Measurements from ENCODE around the gene VPS16. TPM values are rescaled to one million over a fixed set of nuclear protein-coding genes. Genes with fewer than 3 reads are reported as not detected.

VPS16 gene
- total and polyA plus RNA-seq, 2 of the 13 experiments (the other 11 are each of a cell fraction or from before 2014, with no cell fraction given) = 34.2 to 35.4 TPM

DNA sequence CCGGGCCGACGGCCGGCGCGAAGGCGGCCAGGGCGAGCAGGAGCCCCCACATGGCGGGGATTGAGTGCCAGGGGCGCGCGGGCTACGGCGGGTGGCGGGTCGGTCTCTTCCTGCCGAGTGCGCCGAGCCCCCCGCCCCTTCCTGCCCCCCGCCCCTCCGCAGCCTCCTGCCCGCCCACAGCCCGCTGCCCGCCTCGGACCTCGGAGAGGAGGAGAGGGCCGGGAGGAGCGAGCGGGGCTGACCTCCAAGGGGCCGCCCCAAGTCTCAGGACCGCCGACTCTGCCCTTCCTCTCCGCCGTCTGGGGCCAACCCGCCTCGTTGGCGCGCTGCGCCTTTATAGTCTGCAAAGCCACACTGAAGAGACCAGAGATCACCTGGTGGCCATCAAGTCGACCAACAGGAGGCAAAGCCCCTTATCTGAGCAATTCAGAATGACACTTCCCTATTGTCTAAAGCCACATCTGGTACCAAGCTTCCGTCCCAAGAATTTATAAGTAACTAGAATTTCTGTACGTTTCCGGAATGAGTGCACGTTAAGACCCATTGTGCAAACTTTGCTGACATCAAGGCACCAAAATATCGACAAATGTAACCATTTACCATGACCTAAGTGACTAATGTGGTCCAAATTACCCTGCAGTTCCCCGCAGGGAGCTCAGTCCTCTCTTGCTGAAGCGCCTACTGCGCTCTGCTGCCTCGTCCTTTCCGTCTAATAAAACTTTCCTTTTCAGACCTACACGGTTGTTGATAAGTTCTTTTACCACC lies 39.8 kb upstream of the VPS16 start, which contains the start of gene CPXM1 (continued):
- TF ChIP-seq, protein P1, sequence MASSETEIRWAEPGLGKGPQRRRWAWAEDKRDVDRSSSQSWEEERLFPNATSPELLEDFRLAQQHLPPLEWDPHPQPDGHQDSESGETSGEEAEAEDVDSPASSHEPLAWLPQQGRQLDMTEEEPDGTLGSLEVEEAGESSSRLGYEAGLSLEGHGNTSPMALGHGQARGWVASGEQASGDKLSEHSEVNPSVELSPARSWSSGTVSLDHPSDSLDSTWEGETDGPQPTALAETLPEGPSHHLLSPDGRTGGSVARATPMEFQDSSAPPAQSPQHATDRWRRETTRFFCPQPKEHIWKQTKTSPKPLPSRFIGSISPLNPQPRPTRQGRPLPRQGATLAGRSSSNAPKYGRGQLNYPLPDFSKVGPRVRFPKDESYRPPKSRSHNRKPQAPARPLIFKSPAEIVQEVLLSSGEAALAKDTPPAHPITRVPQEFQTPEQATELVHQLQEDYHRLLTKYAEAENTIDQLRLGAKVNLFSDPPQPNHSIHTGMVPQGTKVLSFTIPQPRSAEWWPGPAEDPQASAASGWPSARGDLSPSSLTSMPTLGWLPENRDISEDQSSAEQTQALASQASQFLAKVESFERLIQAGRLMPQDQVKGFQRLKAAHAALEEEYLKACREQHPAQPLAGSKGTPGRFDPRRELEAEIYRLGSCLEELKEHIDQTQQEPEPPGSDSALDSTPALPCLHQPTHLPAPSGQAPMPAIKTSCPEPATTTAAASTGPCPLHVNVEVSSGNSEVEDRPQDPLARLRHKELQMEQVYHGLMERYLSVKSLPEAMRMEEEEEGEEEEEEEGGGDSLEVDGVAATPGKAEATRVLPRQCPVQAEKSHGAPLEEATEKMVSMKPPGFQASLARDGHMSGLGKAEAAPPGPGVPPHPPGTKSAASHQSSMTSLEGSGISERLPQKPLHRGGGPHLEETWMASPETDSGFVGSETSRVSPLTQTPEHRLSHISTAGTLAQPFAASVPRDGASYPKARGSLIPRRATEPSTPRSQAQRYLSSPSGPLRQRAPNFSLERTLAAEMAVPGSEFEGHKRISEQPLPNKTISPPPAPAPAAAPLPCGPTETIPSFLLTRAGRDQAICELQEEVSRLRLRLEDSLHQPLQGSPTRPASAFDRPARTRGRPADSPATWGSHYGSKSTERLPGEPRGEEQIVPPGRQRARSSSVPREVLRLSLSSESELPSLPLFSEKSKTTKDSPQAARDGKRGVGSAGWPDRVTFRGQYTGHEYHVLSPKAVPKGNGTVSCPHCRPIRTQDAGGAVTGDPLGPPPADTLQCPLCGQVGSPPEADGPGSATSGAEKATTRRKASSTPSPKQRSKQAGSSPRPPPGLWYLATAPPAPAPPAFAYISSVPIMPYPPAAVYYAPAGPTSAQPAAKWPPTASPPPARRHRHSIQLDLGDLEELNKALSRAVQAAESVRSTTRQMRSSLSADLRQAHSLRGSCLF (CRISPR knock-in tag; IDR thresholded peaks at IDR 0.05; ENCODE audit: borderline replicate concordance) = no peak
- 0 out of 2 replicates have a peak, but pooled peaks have one; percentile 17 for TF ChIP-seq ZNF768 (CRISPR knock-in tag; IDR thresholded peaks at IDR 0.05)

- H3K36me3 ChIP-seq (replicated peaks in 1 of 2; ENCODE audit: control insufficient read depth in 1 of 2, insufficient read depth in 2 of 2, low read length in 2 of 2) = no peaks in the 10 kb centered on the region
- H3K4me1 ChIP-seq (ENCODE audit: insufficient read depth, low read length) = peaks cover 15% of the 10 kb centered on the region
- no peak for ATAC-seq
- WGBS (ENCODE audit: low lambda C conversion rate) = 19% methylated on average over 13 of the region's 13 CpGs
- peaks cover 15 to 81% of the 10 kb centered on the region in 2 experiments for H3K27me3 ChIP-seq (ENCODE audit: control insufficient read depth in 1 of 2, insufficient read depth in 2 of 2, low read length in 2 of 2)
- BruUV-seq (replicated peaks) = no TSS peak
- ChIA-PET POLR2A (no interaction called here), CTCF (ENCODE audit: low intra/inter-chr PET ratio, low total read pairs) (no interaction called here)
- no peaks in the 10 kb centered on the region for H3K79me2 ChIP-seq (ENCODE audit: insufficient read depth, low read length)
- no peak overlapping the region for H3K27ac ChIP-seq (ENCODE audit: extremely low read length, insufficient read depth, low read length)
- peak overlapping the region; percentile 64 for H3K4me2 ChIP-seq (ENCODE audit: low read depth, low read length)
- no peak overlapping the region for H2AFZ ChIP-seq (ENCODE audit: low read length)
- TF ChIP-seq ZNF670 (CRISPR knock-in tag; IDR thresholded peaks at IDR 0.05; ENCODE audit: borderline replicate concordance) = no peak
- TF ChIP-seq ETV5 (CRISPR knock-in tag; IDR thresholded peaks at IDR 0.05; ENCODE audit: borderline replicate concordance) = no peak
- no peak for TF ChIP-seq NKX3-1 (CRISPR knock-in tag; IDR thresholded peaks at IDR 0.05)
- TF ChIP-seq, protein P2, sequence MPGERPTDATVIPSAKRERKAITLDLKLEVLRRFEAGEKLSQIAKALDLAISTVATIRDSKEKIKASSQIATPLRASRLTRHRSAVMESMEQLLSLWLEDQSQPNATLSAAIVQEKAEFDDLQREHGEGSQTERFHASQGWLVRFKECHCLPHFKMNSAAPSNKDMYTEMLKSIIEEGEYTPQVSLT (CRISPR knock-in tag; IDR thresholded peaks at IDR 0.05; ENCODE audit: borderline replicate concordance, low read depth) = no peak
- TF ChIP-seq EZH2 (conservative IDR thresholded peaks at IDR 0.05; ENCODE audit: low read depth, low read length) = peak; percentile 97; the same call in 1 of the 2 replicates
- no peak for TF ChIP-seq SRSF4 (IDR thresholded peaks at IDR 0.05; ENCODE audit: low read depth, low read length, poor library complexity, severe bottlenecking)
- no peak for TF ChIP-seq KDM1A (CRISPR knock-in tag; IDR thresholded peaks at IDR 0.05)
- no peak for TF ChIP-seq THAP11 (CRISPR knock-in tag; IDR thresholded peaks at IDR 0.05)
- no peak for TF ChIP-seq SRY (CRISPR knock-in tag; IDR thresholded peaks at IDR 0.05)
- no peak for DNase-seq (ENCODE audit: low spot score)
- H3K4me3 ChIP-seq (replicated peaks in 1 of 3; ENCODE audit: insufficient read depth in 1 of 3, low read depth in 2 of 3, low read length in 3 of 3) = 0 out of 6 replicates have a peak overlapping the region, but pooled peaks of 1 of the 3 experiments have one; percentile 55
- in situ Hi-C loops (cut with HindIII; ENCODE audit: extremely low pct_ligation_motif_present, low pct_unique_long_range_greater_than_20kb) (no loop called here), intact Hi-C loops (cut with micrococcal nuclease; ENCODE audit: unreplicated experiment) (no loop called here)
- H3K9ac ChIP-seq (ENCODE audit: insufficient read depth, low read depth, low read length) = no peak overlapping the region
- H4K20me1 ChIP-seq (ENCODE audit: insufficient read depth, low read length) = no peaks in the 10 kb centered on the region
- no peaks in the 10 kb centered on the region for H3K9me3 ChIP-seq (ENCODE audit: low read length)
- no peak for FAIRE-seq
Observed at GRCh38 chr20:2801286-2801728, 39.2 kb upstream of the VPS16 start.

Measured in HepG2 (cell line).